GM23338 (cell line): ENCODE measurements around the gene COL25A1. TPM values are rescaled to one million over a fixed set of nuclear protein-coding genes. Genes with fewer than 3 reads are reported as not detected.

Experiments
- ATAC-seq: fragments of 200-7000 bp; cut with Tn5 transposase; 3 replicates; pipeline ENCODE4 v1.9.1; 2020
- DNase-seq: peaks from one replicate; pipeline ENCODE4 v3.0.0-alpha.2; 2015; ENCODE audit warnings: low spot score
- H2AFZ ChIP-seq: fragments of 200-600 bp; sonication (generic); 2 replicates; pipeline ENCODE4 v1.8.0; 2016; ENCODE audit warnings: antibody characterized with exemption, mild to moderate bottlenecking, moderate library complexity
- H3F3A ChIP-seq: fragments of 200-600 bp; sonication (generic); replicated peaks from 2 replicates; pipeline ENCODE4 v1.8.0; 2017; ENCODE audit warnings: antibody characterized with exemption, mixed run types, low read depth
- H3K27ac ChIP-seq: fragments of 200-600 bp; sonication (generic); 2 replicates; pipeline ENCODE4 v1.6.1; 2016; ENCODE audit warnings: low read depth
- H3K27me3 ChIP-seq: fragments of 200-600 bp; sonication (generic); 2 replicates; pipeline ENCODE4 v1.8.0; 2016; ENCODE audit warnings: mild to moderate bottlenecking, mixed run types, moderate library complexity; ENCODE audit not compliant: insufficient read depth
- H3K36me3 ChIP-seq: fragments of 200-600 bp; sonication (generic); 2 replicates; pipeline ENCODE4 v1.8.0; 2016; ENCODE audit warnings: mild to moderate bottlenecking; ENCODE audit not compliant: insufficient read depth
- H3K4me1 ChIP-seq: fragments of 200-600 bp; sonication (generic); 2 replicates; pipeline ENCODE4 v1.8.0; 2016; ENCODE audit warnings: mild to moderate bottlenecking, moderate library complexity; ENCODE audit not compliant: insufficient read depth
- H3K4me2 ChIP-seq: fragments of 200-600 bp; sonication (generic); 2 replicates; pipeline ENCODE4 v1.7.1; 2017; ENCODE audit warnings: mixed run types
- H3K4me3 ChIP-seq: fragments of 200-600 bp; sonication (generic); 2 replicates; pipeline ENCODE4 v1.6.1; 2016; ENCODE audit warnings: mixed run types
- H3K79me2 ChIP-seq: fragments of 200-600 bp; sonication (generic); replicated peaks from 2 replicates; pipeline ENCODE4 v1.8.0; 2017; ENCODE audit warnings: mild to moderate bottlenecking; ENCODE audit not compliant: insufficient read depth
- H3K9me2 ChIP-seq: fragments of 200-600 bp; sonication (generic); 2 replicates; pipeline ENCODE4 v1.8.0; 2017; ENCODE audit not compliant: insufficient read depth
- H4K20me1 ChIP-seq: fragments of 200-600 bp; sonication (generic); replicated peaks from 2 replicates; pipeline ENCODE4 v1.8.0; 2017; ENCODE audit warnings: mild to moderate bottlenecking; ENCODE audit not compliant: insufficient read depth
- H3K27ac Mint-ChIP-seq: 2 replicates; pipeline ENCODE4 v1.8.0; 2020; ENCODE audit warnings: inconsistent platforms, mild to moderate bottlenecking, moderate library complexity, mixed read lengths
- H3K27me3 Mint-ChIP-seq: 3 replicates; pipeline ENCODE4 v1.8.0; 2022; ENCODE audit warnings: low read depth, mild to moderate bottlenecking, moderate library complexity, mixed read lengths, inconsistent platforms; ENCODE audit not compliant: insufficient read depth, poor library complexity
- H3K36me3 Mint-ChIP-seq: 3 replicates; pipeline ENCODE4 v1.8.0; 2021; ENCODE audit warnings: low read depth, mild to moderate bottlenecking, inconsistent platforms, moderate library complexity, mixed read lengths
- H3K4me1 Mint-ChIP-seq: 3 replicates; pipeline ENCODE4 v1.8.0; 2020; ENCODE audit warnings: mild to moderate bottlenecking, inconsistent platforms, mixed read lengths
- H3K4me3 Mint-ChIP-seq: 3 replicates; pipeline ENCODE4 v1.8.0; 2021; ENCODE audit warnings: moderate library complexity, mild to moderate bottlenecking, inconsistent platforms, mixed read lengths
- H3K9me3 Mint-ChIP-seq: 3 replicates; pipeline ENCODE4 v1.8.0; 2020; ENCODE audit warnings: moderate library complexity, mild to moderate bottlenecking, inconsistent platforms, mixed read lengths
- CREB1 ChIP-seq: fragments of 250-450 bp; sonication (Bioruptor Pico); IDR thresholded peaks from 2 replicates; pipeline ENCODE4 v1.5.0; 2020; ENCODE audit warnings: low read depth, mild to moderate bottlenecking, moderate library complexity
- CTCF ChIP-seq, 2 experiments: fragments of 200-600 bp in 1 of 2; sonication (generic) in 1 of 2; conservative IDR thresholded peaks; 2 replicates each; pipeline versions ENCODE4 v1.5.1 to v1.6.1; 2016 to 2017; ENCODE audit warnings: antibody characterized with exemption in 2 of 2, low read depth in 2 of 2, mild to moderate bottlenecking in 2 of 2, moderate library complexity in 1 of 2
- ETS1 ChIP-seq: IDR thresholded peaks from 2 replicates; pipeline ENCODE4 v1.6.1; 2016; ENCODE audit warnings: antibody characterized with exemption
- EZH2 ChIP-seq: fragments of 200-600 bp; sonication (generic); IDR thresholded peaks from one replicate; pipeline ENCODE4 v1.8.0; 2017; ENCODE audit warnings: antibody characterized with exemption, mild to moderate bottlenecking, low read depth; ENCODE audit not compliant: unreplicated experiment
- EZH2phosphoT487 ChIP-seq: fragments of 200-600 bp; sonication (generic); IDR thresholded peaks from one replicate; pipeline ENCODE4 v1.8.1; 2018; ENCODE audit warnings: antibody characterized with exemption; ENCODE audit not compliant: unreplicated experiment
- JUNB ChIP-seq: IDR thresholded peaks from one replicate; pipeline ENCODE4 v1.6.1; 2016; ENCODE audit warnings: antibody characterized with exemption; ENCODE audit not compliant: unreplicated experiment
- NANOG ChIP-seq: IDR thresholded peaks from 2 replicates; pipeline ENCODE4 v1.6.1; 2016; ENCODE audit warnings: antibody characterized with exemption, borderline replicate concordance
- POLR2AphosphoS5 ChIP-seq: IDR thresholded peaks from 2 replicates; pipeline ENCODE4 v1.6.1; 2016; ENCODE audit warnings: antibody characterized with exemption, low read depth
- REST ChIP-seq: IDR thresholded peaks from one replicate; pipeline ENCODE4 v1.6.1; 2018; ENCODE audit warnings: antibody characterized with exemption; ENCODE audit not compliant: unreplicated experiment
- STAT1 ChIP-seq: IDR thresholded peaks from one replicate; pipeline ENCODE4 v1.6.1; 2016; ENCODE audit warnings: antibody characterized with exemption; ENCODE audit not compliant: unreplicated experiment
- ZNF114 ChIP-seq: fragments of 250-450 bp; sonication (Bioruptor Pico); IDR thresholded peaks from 2 replicates; pipeline ENCODE4 v1.5.0; 2020; ENCODE audit warnings: mild to moderate bottlenecking, moderate library complexity
- ZNF331 ChIP-seq: fragments of 250-450 bp; sonication (Bioruptor Pico); IDR thresholded peaks from 2 replicates; pipeline ENCODE4 v1.5.0; 2020; ENCODE audit warnings: low read depth, mild to moderate bottlenecking, moderate library complexity
- ZNF462 ChIP-seq: fragments of 250-450 bp; sonication (Bioruptor Pico); IDR thresholded peaks from 2 replicates; pipeline ENCODE4 v1.5.0; 2020; ENCODE audit warnings: mild to moderate bottlenecking, moderate library complexity
- polyA plus RNA-seq: library from polyadenylated mRNA; unstranded; fragments of >200 nt; fragmentation: Nextera tagmentation; extraction: Ambion mirVana; gene quantifications from 2 replicates; pipeline ENCODE4 v1.2.1, GENCODE V29; 2016
- total RNA-seq: library from RNA; depleted of rRNA; stranded (reverse); fragments of >200 nt; shearing (Covaris generic); gene quantifications from 2 replicates; pipeline ENCODE4 v1.2.3, GENCODE V29; 2014

COL25A1 gene
- total and polyA plus RNA-seq, 2 experiments from 2014 or later, result 3.9 to 5.6 TPM

- Mint-ChIP-seq H3K9me3 (no peaks in the 10 kb centered on the region), H3K4me1 (no peaks in the 10 kb centered on the region), H3K27ac (no peak overlapping the region), H3K27me3 (no peaks in the 10 kb centered on the region), H3K4me3 (no peak overlapping the region), H3K36me3 (no peaks in the 10 kb centered on the region)
- ATAC-seq (no peak), DNase-seq (no peak)
- H2AFZ ChIP-seq, result no peak overlapping the region
- no peaks in the 10 kb centered on the region for H3K9me2 ChIP-seq
- H3F3A ChIP-seq, result no peaks in the 10 kb centered on the region
- H3K36me3 ChIP-seq, result no peaks in the 10 kb centered on the region
- no peaks in the 10 kb centered on the region for H3K4me1 ChIP-seq
- H3K4me3 ChIP-seq, result no peak overlapping the region
- H3K27ac ChIP-seq, result no peak overlapping the region
- no peak for TF ChIP-seq EZH2
- no peak for TF ChIP-seq JUNB
- TF ChIP-seq ETS1, result no peak
- no peak for TF ChIP-seq POLR2AphosphoS5
- no peak for TF ChIP-seq ZNF462
- no peak for TF ChIP-seq STAT1
- no peak for TF ChIP-seq CREB1 (CRISPR knock-in tag)
- TF ChIP-seq EZH2phosphoT487, result no peak
- TF ChIP-seq ZNF331 (CRISPR knock-in tag), result no peak
- no peak for TF ChIP-seq ZNF114
- TF ChIP-seq CTCF (conservative IDR thresholded peaks at IDR 0.05; ENCODE audit: low read depth in 2 of 2), result no peak
- TF ChIP-seq REST, result no peak
- no peak for TF ChIP-seq NANOG
- no peaks in the 10 kb centered on the region for H3K79me2 ChIP-seq
- H3K4me2 ChIP-seq, result no peak overlapping the region
- no peaks in the 10 kb centered on the region for H4K20me1 ChIP-seq
- H3K27me3 ChIP-seq, result no peaks in the 10 kb centered on the region
Measured at GRCh38 chr4:108796173-108796572, 506.3 kb downstream of the COL25A1 start.
